Body of pancreas (tissue), 4 donors: Measurements from ENCODE around the gene JPH2.

Source experiments
- POLR2A ChIP-seq, 3 donors: fragments of 450-650 bp; IDR thresholded peaks; one replicate each; pipeline ENCODE4 v1.6.1; 2016; ENCODE audit warnings: antibody characterized with exemption in 3 of 3, mild to moderate bottlenecking in 2 of 3
- TF ChIP-seq, protein P1 (sequence below), 7 experiments: fragments of 450-650 bp in 4 of 7; fragments of 200-600 bp in 3 of 7; sonication (generic) in 3 of 7; IDR thresholded peaks; one replicate each; pipeline ENCODE4 v1.5.1; 2016 to 2019; ENCODE audit warnings: antibody characterized with exemption in 7 of 7

DNA sequence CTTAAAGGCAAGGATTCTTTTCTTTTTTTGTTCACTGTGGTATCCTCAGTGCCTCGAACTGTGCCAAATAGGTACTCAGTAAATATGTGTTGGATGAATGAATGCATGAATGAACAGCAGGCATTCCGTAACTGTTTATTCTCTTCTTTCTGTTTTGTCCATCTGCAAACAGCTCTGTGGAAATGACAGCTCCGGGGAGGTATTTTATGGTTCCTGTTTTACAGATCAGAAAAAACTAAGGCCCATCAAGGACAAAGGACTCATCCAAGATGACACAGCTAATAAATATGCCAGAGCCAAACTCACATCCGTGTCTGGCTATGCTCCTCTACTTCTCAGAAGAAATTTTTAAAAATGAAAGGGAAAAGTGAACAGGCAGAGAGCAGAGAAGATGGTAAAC, 21.0 kb downstream of the JPH2 start:
- TF ChIP-seq, protein P1, sequence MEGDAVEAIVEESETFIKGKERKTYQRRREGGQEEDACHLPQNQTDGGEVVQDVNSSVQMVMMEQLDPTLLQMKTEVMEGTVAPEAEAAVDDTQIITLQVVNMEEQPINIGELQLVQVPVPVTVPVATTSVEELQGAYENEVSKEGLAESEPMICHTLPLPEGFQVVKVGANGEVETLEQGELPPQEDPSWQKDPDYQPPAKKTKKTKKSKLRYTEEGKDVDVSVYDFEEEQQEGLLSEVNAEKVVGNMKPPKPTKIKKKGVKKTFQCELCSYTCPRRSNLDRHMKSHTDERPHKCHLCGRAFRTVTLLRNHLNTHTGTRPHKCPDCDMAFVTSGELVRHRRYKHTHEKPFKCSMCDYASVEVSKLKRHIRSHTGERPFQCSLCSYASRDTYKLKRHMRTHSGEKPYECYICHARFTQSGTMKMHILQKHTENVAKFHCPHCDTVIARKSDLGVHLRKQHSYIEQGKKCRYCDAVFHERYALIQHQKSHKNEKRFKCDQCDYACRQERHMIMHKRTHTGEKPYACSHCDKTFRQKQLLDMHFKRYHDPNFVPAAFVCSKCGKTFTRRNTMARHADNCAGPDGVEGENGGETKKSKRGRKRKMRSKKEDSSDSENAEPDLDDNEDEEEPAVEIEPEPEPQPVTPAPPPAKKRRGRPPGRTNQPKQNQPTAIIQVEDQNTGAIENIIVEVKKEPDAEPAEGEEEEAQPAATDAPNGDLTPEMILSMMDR (IDR thresholded peaks at IDR 0.05), result no peak
- TF ChIP-seq POLR2A (IDR thresholded peaks at IDR 0.05), result no peak
